ENCODE measurements around the gene ABCA12.

DNA sequence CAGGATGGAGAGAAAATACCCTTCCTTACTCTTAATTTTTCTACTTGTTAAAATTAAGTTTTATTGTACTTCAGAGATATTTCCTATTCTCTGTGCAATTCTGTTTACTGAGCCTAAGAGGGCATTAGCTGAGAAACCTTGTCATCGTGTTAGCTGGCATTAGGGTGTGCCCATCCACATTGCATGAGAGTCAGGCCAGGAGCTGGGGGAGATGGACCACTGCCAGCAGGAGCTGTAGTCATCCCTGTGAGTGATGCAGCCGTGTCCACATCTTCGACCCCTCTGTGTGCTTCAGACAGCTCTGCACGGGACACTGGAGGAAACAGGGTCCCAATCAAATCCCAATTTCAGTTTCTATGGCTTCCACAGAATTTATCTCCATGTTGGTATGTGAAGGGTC lies 34.2 kb downstream of the ABCA12 start:
- TF ChIP-seq, protein P1, sequence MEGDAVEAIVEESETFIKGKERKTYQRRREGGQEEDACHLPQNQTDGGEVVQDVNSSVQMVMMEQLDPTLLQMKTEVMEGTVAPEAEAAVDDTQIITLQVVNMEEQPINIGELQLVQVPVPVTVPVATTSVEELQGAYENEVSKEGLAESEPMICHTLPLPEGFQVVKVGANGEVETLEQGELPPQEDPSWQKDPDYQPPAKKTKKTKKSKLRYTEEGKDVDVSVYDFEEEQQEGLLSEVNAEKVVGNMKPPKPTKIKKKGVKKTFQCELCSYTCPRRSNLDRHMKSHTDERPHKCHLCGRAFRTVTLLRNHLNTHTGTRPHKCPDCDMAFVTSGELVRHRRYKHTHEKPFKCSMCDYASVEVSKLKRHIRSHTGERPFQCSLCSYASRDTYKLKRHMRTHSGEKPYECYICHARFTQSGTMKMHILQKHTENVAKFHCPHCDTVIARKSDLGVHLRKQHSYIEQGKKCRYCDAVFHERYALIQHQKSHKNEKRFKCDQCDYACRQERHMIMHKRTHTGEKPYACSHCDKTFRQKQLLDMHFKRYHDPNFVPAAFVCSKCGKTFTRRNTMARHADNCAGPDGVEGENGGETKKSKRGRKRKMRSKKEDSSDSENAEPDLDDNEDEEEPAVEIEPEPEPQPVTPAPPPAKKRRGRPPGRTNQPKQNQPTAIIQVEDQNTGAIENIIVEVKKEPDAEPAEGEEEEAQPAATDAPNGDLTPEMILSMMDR (IDR thresholded peaks at IDR 0.05) = no peak
- TF ChIP-seq POLR2A (IDR thresholded peaks at IDR 0.05) = no peak

All from lower leg skin (tissue), 3 donors.